GM12878 (cell line): Measurements from ENCODE around the gene NOP10.

ENCODE experiments used
- ASH2L ChIP-seq: fragments of 300-600, 200-600 bp; sonication (generic); IDR thresholded peaks from 2 replicates; pipeline ENCODE4 v1.6.1; 2017; ENCODE audit warnings: low read depth, mild to moderate bottlenecking, borderline replicate concordance
- BMI1 ChIP-seq: fragments of 450-650 bp; IDR thresholded peaks from 2 replicates; pipeline ENCODE4 v1.6.1; 2016; ENCODE audit warnings: mild to moderate bottlenecking, moderate library complexity, borderline replicate concordance
- ESRRA ChIP-seq: IDR thresholded peaks from 2 replicates; pipeline ENCODE4 v1.6.1; 2012; ENCODE audit warnings: mild to moderate bottlenecking, low read length, improper control_type of control experiment
- FOS ChIP-seq: IDR thresholded peaks from 3 replicates; pipeline ENCODE4 v1.6.1; 2011; ENCODE audit warnings: borderline replicate concordance; ENCODE audit not compliant: insufficient read length; ENCODE audit errors: extremely low read depth
- KAT2A ChIP-seq: conservative IDR thresholded peaks from 2 replicates; pipeline ENCODE4 v1.6.1; 2011; ENCODE audit warnings: low read depth, low read length; ENCODE audit not compliant: control insufficient read depth
- MXI1 ChIP-seq: fragments of 150-350 bp; IDR thresholded peaks from 2 replicates; pipeline ENCODE4 v1.6.1; 2011; ENCODE audit warnings: low read depth, mild to moderate bottlenecking, inconsistent platforms, low read length, improper control_type of control experiment
- POLR2A ChIP-seq: IDR thresholded peaks from 2 replicates; pipeline ENCODE4 v1.6.1; 2011; ENCODE audit warnings: low read depth, mild to moderate bottlenecking, low read length
- POLR2AphosphoS2 ChIP-seq: IDR thresholded peaks from 2 replicates; pipeline ENCODE4 v1.6.1; 2011; ENCODE audit warnings: low read depth, mild to moderate bottlenecking, low read length, improper control_type of control experiment, moderate library complexity
- POLR2AphosphoS5 ChIP-seq: IDR thresholded peaks from 2 replicates; pipeline ENCODE4 v1.6.1; 2011; ENCODE audit warnings: mild to moderate bottlenecking, low read length, inconsistent platforms
- SMAD1 ChIP-seq: fragments of 450-650 bp; IDR thresholded peaks from 2 replicates; pipeline ENCODE4 v1.6.1; 2018; ENCODE audit warnings: mild to moderate bottlenecking, low read depth; ENCODE audit not compliant: partially characterized antibody
- TF ChIP-seq, protein P1 (sequence below), 3 experiments: IDR thresholded peaks in 2 of 3; conservative IDR thresholded peaks in 1 of 3; 2 replicates each; pipeline ENCODE4 v1.5.1; 2011; ENCODE audit warnings: low read depth in 3 of 3, low read length in 3 of 3, mild to moderate bottlenecking in 3 of 3, control low read depth in 2 of 3, moderate library complexity in 2 of 3, inconsistent platforms in 1 of 3, mixed read lengths in 1 of 3; ENCODE audit not compliant: control insufficient read depth in 2 of 3, insufficient read depth in 1 of 3; ENCODE audit errors: extremely low read depth in 1 of 3
- TF ChIP-seq, protein P2 (sequence below): fragments of 450-650 bp; IDR thresholded peaks from 2 replicates; pipeline ENCODE4 v1.6.1; 2017; ENCODE audit warnings: antibody characterized with exemption, mild to moderate bottlenecking, moderate library complexity

DNA sequence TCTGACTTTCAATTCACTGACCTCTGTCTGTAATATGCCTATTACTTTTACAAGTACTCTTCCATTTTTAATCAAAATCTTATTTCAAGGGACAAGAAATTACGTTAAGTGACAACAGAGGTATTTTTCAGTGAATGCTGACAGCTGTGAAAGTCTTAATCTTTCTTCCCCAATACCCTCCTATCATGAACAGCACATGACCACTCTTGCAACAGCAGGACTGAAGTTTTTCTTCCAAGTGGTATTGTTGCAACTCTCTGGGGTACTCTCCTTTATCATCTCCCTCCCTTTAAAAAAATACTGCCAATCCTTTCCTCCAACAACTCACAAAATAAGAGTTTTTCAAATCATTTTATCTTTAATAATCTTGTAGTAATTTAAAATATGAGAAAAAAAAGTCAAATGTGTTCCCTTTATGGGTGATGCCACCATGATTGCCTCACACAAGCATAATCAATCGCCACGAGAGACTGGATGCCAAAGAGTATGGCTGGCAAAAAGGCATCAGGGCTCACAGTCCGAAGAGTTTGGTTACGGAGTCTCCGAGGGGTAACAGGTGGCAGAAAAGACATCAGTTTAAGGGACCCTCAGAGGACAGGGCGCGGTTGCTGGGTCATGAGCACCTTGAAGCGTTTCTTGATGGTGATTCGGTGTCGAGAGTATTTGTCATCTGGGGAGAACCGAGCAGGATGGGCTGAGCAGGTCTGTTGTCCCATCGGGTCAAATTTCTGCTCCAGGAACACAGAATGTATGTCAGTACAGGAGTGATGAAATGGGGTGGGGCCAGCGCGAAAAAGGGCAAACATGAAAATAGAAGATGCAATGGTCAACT lies 1.3 kb downstream of the NOP10 start:
- TF ChIP-seq SMAD1 = no peak
- no peak for TF ChIP-seq POLR2A
- TF ChIP-seq, protein P1, sequence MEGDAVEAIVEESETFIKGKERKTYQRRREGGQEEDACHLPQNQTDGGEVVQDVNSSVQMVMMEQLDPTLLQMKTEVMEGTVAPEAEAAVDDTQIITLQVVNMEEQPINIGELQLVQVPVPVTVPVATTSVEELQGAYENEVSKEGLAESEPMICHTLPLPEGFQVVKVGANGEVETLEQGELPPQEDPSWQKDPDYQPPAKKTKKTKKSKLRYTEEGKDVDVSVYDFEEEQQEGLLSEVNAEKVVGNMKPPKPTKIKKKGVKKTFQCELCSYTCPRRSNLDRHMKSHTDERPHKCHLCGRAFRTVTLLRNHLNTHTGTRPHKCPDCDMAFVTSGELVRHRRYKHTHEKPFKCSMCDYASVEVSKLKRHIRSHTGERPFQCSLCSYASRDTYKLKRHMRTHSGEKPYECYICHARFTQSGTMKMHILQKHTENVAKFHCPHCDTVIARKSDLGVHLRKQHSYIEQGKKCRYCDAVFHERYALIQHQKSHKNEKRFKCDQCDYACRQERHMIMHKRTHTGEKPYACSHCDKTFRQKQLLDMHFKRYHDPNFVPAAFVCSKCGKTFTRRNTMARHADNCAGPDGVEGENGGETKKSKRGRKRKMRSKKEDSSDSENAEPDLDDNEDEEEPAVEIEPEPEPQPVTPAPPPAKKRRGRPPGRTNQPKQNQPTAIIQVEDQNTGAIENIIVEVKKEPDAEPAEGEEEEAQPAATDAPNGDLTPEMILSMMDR (IDR thresholded peaks at IDR 0.05 in 2 of 3, conservative IDR thresholded peaks at IDR 0.05 in 1 of 3; ENCODE audit: control insufficient read depth in 2 of 3, extremely low read depth in 1 of 3, insufficient read depth in 1 of 3, low read depth in 3 of 3, low read length in 3 of 3) = no peak
- TF ChIP-seq KAT2A = no peak
- no peak for TF ChIP-seq ESRRA
- TF ChIP-seq, protein P2, sequence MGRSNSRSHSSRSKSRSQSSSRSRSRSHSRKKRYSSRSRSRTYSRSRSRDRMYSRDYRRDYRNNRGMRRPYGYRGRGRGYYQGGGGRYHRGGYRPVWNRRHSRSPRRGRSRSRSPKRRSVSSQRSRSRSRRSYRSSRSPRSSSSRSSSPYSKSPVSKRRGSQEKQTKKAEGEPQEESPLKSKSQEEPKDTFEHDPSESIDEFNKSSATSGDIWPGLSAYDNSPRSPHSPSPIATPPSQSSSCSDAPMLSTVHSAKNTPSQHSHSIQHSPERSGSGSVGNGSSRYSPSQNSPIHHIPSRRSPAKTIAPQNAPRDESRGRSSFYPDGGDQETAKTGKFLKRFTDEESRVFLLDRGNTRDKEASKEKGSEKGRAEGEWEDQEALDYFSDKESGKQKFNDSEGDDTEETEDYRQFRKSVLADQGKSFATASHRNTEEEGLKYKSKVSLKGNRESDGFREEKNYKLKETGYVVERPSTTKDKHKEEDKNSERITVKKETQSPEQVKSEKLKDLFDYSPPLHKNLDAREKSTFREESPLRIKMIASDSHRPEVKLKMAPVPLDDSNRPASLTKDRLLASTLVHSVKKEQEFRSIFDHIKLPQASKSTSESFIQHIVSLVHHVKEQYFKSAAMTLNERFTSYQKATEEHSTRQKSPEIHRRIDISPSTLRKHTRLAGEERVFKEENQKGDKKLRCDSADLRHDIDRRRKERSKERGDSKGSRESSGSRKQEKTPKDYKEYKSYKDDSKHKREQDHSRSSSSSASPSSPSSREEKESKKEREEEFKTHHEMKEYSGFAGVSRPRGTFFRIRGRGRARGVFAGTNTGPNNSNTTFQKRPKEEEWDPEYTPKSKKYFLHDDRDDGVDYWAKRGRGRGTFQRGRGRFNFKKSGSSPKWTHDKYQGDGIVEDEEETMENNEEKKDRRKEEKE = no peak
- TF ChIP-seq POLR2AphosphoS2 = no peak
- no peak for TF ChIP-seq ASH2L
- no peak for TF ChIP-seq MXI1
- TF ChIP-seq POLR2AphosphoS5 = no peak
- TF ChIP-seq FOS = no peak
- TF ChIP-seq BMI1 = no peak
